Kidney epithelial cell (primary cell): Measurements from ENCODE around the gene RANBP10. TPM values are rescaled to one million over a fixed set of nuclear protein-coding genes. Genes with fewer than 3 reads are reported as not detected.

Experiments used
- DNase-seq: peaks from one replicate; pipeline ENCODE4 v3.0.0-alpha.2; 2010; ENCODE audit warnings: low read depth
- H3K27me3 ChIP-seq: 2 replicates; pipeline ENCODE4 v1.6.0; 2011; ENCODE audit warnings: low read length; ENCODE audit not compliant: control insufficient read depth, insufficient read depth
- H3K36me3 ChIP-seq: 2 replicates; pipeline ENCODE4 v1.5.1; 2011; ENCODE audit warnings: low read length; ENCODE audit not compliant: control insufficient read depth, insufficient read depth
- H3K4me3 ChIP-seq: 2 replicates; pipeline ENCODE4 v1.5.1; 2011; ENCODE audit warnings: low read depth, mild to moderate bottlenecking, control low read depth, low read length
- CTCF ChIP-seq: IDR thresholded peaks from 2 replicates; pipeline ENCODE4 v1.5.1; 2011; ENCODE audit warnings: mild to moderate bottlenecking, moderate library complexity, low read length, control low read depth, inconsistent platforms; ENCODE audit not compliant: insufficient read depth, poor library complexity, severe bottlenecking
- total RNA-seq: library from RNA; depleted of rRNA; stranded (reverse); fragments of >200 nt; gene quantifications from 2 replicates; pipeline ENCODE4 v1.2.3, GENCODE V29; 2015

The RANBP10 gene
- total RNA-seq, 1 donor from 2014 or later = 12.5 TPM

DNA sequence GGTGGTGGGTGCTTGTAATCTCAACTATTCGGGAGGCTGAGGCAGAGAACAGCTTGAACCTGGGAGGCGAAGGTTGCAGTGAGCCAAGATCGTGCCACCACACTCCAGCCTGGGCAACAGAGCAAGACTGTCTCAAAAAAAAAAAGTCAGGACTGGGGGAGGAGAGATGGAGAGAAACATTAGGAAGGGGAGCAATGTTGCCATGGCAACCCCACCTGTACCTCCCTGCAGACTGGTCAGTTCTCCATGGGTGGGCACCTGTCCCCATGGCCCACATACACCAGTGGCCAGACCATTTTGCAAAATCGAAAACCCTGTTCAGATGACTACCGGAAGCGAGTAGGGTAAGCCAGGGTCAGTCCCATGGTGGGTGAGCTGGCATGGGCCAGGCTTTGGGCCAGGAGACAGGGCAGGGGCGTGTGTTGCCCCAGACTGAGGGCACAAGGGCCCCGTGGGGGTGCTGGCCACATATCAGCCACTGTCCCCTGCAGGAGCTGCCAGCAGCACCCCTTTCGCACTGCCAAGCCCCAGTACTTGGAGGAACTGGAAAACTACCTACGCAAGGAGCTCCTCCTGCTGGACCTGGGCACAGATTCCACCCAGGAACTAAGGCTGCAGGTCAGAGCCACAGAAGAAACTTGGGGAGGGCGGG lies 14.4 kb upstream of the RANBP10 start:
- Histone ChIP-seq H3K27me3 (no peaks in the 10 kb centered on the region), H3K36me3 (no peaks in the 10 kb centered on the region), H3K4me3 (no peak overlapping the region)
- no peak for TF ChIP-seq CTCF
- DNase-seq = no peak

GRCh38 chr16:67814567-67814966 lies 8.2 kb upstream of the RANBP10 start:
- Histone ChIP-seq H3K27me3 (no peaks in the 10 kb centered on the region), H3K4me3 (no peak overlapping the region), H3K36me3 (no peaks in the 10 kb centered on the region)
- no peak for DNase-seq
- TF ChIP-seq CTCF = no peak

DNA sequence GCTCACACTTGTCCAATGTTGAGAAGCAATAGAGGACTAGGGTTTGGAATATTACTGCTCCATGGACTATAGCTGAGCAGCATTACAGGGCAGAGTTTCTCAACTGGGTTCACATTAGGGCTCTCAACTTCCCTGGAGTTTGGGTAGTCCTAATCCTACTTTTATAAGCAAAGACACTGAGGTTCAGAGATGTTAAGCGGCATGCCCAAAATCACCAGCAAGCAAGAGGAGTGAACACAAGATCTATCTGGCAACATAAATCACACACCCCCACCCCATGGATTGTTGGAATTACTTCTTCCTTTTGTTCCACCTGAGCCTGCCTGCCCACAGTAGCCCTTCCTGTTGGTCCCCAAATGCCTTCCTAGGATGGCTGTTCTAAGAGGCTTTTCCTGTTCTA lies 5.5 kb upstream of the RANBP10 start:
- H3K36me3 ChIP-seq = no peaks in the 10 kb centered on the region
- TF ChIP-seq CTCF = no peak
- DNase-seq = no peak

GRCh38 chr16:67807148-67807682 lies 855 bp upstream of the RANBP10 start:
- Histone ChIP-seq H3K4me3 (peak overlapping the region; percentile 89), H3K36me3 (peaks cover 2% of the 10 kb centered on the region), H3K27me3 (no peaks in the 10 kb centered on the region)
- TF ChIP-seq CTCF = peak; percentile 14
- no peak for DNase-seq

More for the DNA sequence above, 5.5 kb upstream of the RANBP10 start:
- H3K4me3 ChIP-seq = no peak overlapping the region
- H3K27me3 ChIP-seq = no peaks in the 10 kb centered on the region

- peak overlapping the region; percentile 89 for H3K4me3 ChIP-seq
- H3K27me3 ChIP-seq = no peaks in the 10 kb centered on the region
- DNase-seq = no peak
- TF ChIP-seq CTCF = no peak
- H3K36me3 ChIP-seq = peaks cover 2% of the 10 kb centered on the region
Observed at GRCh38 chr16:67805718-67806427, 487 bp downstream of the RANBP10 start.
